ENCODE measurements around the gene PSME4. TPM values are rescaled to one million over a fixed set of nuclear protein-coding genes. Genes with fewer than 3 reads are reported as not detected.

The PSME4 gene
- total and polyA plus RNA-seq, 4 donors, result 15.4 to 52.8 (median 28.4) TPM

GRCh38 chr2:53865264-53865663, 105.5 kb downstream of the PSME4 start:
- Histone ChIP-seq H3K9ac (ENCODE audit: low read depth in 1 of 2, low read length in 2 of 2) (no peak overlapping the region), H3K4me3 (ENCODE audit: low read depth in 1 of 3, low read length in 3 of 3) (no peak overlapping the region), H3K27me3 (ENCODE audit: control insufficient read depth in 4 of 4, insufficient read depth in 4 of 4, low read length in 3 of 4) (no peaks in the 10 kb centered on the region), H3K27ac (ENCODE audit: low read depth in 1 of 2, low read length in 2 of 2) (no peak overlapping the region), H3K9me3 (ENCODE audit: control insufficient read depth in 4 of 4, low read length in 3 of 4) (no peaks in the 10 kb centered on the region), H3K36me3 (ENCODE audit: control insufficient read depth in 4 of 4, insufficient read depth in 3 of 4, low read depth in 1 of 4, low read length in 3 of 4) (peaks cover 6 to 22% (median 19%) of the 10 kb centered on the region in 4 donors), H3K4me1 (ENCODE audit: control insufficient read depth in 4 of 4, insufficient read depth in 4 of 4, low read length in 3 of 4) (peaks cover 0 to 5% (median 2%) of the 10 kb centered on the region in 4 donors)
- 88% methylated on average over 2 of the region's 2 CpGs for WGBS
- no peak for DNase-seq (ENCODE audit: low spot score)
- no peak for TF ChIP-seq JUND (IDR thresholded peaks at IDR 0.05)
- TF ChIP-seq YY1 (IDR thresholded peaks at IDR 0.05), result no peak
- no peak for TF ChIP-seq TAF1 (conservative IDR thresholded peaks at IDR 0.05)
- TF ChIP-seq REST (IDR thresholded peaks at IDR 0.05), result no peak
- no peak for TF ChIP-seq FOXA1 (IDR thresholded peaks at IDR 0.05)

- Histone ChIP-seq H3K4me3 (ENCODE audit: low read depth in 1 of 3, low read length in 3 of 3) (no peak overlapping the region), H3K27ac (ENCODE audit: low read depth in 1 of 2, low read length in 2 of 2) (no peak overlapping the region), H3K9me3 (ENCODE audit: control insufficient read depth in 4 of 4, low read length in 3 of 4) (no peaks in the 10 kb centered on the region), H3K27me3 (ENCODE audit: control insufficient read depth in 4 of 4, insufficient read depth in 4 of 4, low read length in 3 of 4) (no peaks in the 10 kb centered on the region), H3K9ac (ENCODE audit: low read depth in 1 of 2, low read length in 2 of 2) (no peak overlapping the region), H3K4me1 (ENCODE audit: control insufficient read depth in 4 of 4, insufficient read depth in 4 of 4, low read length in 3 of 4) (peaks cover 3 to 20% (median 7%) of the 10 kb centered on the region in 4 donors), H3K36me3 (ENCODE audit: control insufficient read depth in 4 of 4, insufficient read depth in 3 of 4, low read depth in 1 of 4, low read length in 3 of 4) (peaks cover 6 to 18% (median 14%) of the 10 kb centered on the region in 4 donors)
- no peak for DNase-seq (ENCODE audit: low spot score)
- 81% methylated on average over 6 of the region's 6 CpGs for WGBS
- peak; percentile 60 to 79 for TF ChIP-seq RXRA (IDR thresholded peaks at IDR 0.05)
- no peak for TF ChIP-seq TAF1 (conservative IDR thresholded peaks at IDR 0.05)
- peak; percentile 45 for TF ChIP-seq YY1 (IDR thresholded peaks at IDR 0.05)
- no peak for TF ChIP-seq RAD21 (IDR thresholded peaks at IDR 0.05)
- TF ChIP-seq HNF4A (conservative IDR thresholded peaks at IDR 0.05), result peak; percentile 16 to 59
- TF ChIP-seq EGR1 (IDR thresholded peaks at IDR 0.05; ENCODE audit: low read depth in 2 of 2), result no peak
- peak; percentile 38 for TF ChIP-seq SP1 (IDR thresholded peaks at IDR 0.05)
Measured at GRCh38 chr2:53863538-53864227, 107.1 kb downstream of the PSME4 start.

GRCh38 chr2:53861824-53862223, 109.0 kb downstream of the PSME4 start:
- no peak overlapping the region for H3K27ac ChIP-seq (ENCODE audit: low read depth in 1 of 2, low read length in 2 of 2)
- H3K27me3 ChIP-seq (ENCODE audit: control insufficient read depth in 4 of 4, insufficient read depth in 4 of 4, low read length in 3 of 4), result no peaks in the 10 kb centered on the region
- no peak for TF ChIP-seq GABPA (IDR thresholded peaks at IDR 0.05 in 1 of 2, conservative IDR thresholded peaks at IDR 0.05 in 1 of 2)
- no peak for TF ChIP-seq NR2F2 (IDR thresholded peaks at IDR 0.05)
- no peak for TF ChIP-seq SP1 (IDR thresholded peaks at IDR 0.05)
- TF ChIP-seq FOXA2 (IDR thresholded peaks at IDR 0.05), result no peak
- TF ChIP-seq REST (IDR thresholded peaks at IDR 0.05), result no peak
- TF ChIP-seq CTCF (IDR thresholded peaks at IDR 0.05; ENCODE audit: low read depth, low read length, missing input control), result no peak
- no peak for TF ChIP-seq EGR1 (IDR thresholded peaks at IDR 0.05; ENCODE audit: low read depth in 2 of 2)
- no peak for TF ChIP-seq HNF4A (conservative IDR thresholded peaks at IDR 0.05)
- TF ChIP-seq HNF4G (IDR thresholded peaks at IDR 0.05), result no peak
- no peak for TF ChIP-seq TAF1 (conservative IDR thresholded peaks at IDR 0.05)
- TF ChIP-seq RAD21 (IDR thresholded peaks at IDR 0.05), result no peak
- no peak for TF ChIP-seq JUND (IDR thresholded peaks at IDR 0.05)
- no peak for TF ChIP-seq MAX (IDR thresholded peaks at IDR 0.05)
- H3K9me3 ChIP-seq (ENCODE audit: control insufficient read depth in 4 of 4, low read length in 3 of 4), result no peaks in the 10 kb centered on the region
- peaks cover 4 to 21% (median 9%) of the 10 kb centered on the region in 4 donors for H3K4me1 ChIP-seq (ENCODE audit: control insufficient read depth in 4 of 4, insufficient read depth in 4 of 4, low read length in 3 of 4)
- H3K36me3 ChIP-seq (ENCODE audit: control insufficient read depth in 4 of 4, insufficient read depth in 3 of 4, low read depth in 1 of 4, low read length in 3 of 4), result peaks cover 3 to 18% (median 11%) of the 10 kb centered on the region in 4 donors
- no peak overlapping the region for H3K9ac ChIP-seq (ENCODE audit: low read depth in 1 of 2, low read length in 2 of 2)
- 96% methylated on average over 5 of the region's 5 CpGs for WGBS
- no peak overlapping the region for H3K4me3 ChIP-seq (ENCODE audit: low read depth in 1 of 3, low read length in 3 of 3)
- no peak for DNase-seq (ENCODE audit: low spot score)

Data from liver (tissue), 9 donors.